ENCODE measurements around the gene SLC1A3. TPM values are rescaled to one million over a fixed set of nuclear protein-coding genes. Genes with fewer than 3 reads are reported as not detected.
A peak's percentile ranks its signal among the peaks of the same experiment; 100 is the strongest.

The SLC1A3 gene
- total RNA-seq, 1 experiment from 2014 or later: 6.0 TPM

DNA sequence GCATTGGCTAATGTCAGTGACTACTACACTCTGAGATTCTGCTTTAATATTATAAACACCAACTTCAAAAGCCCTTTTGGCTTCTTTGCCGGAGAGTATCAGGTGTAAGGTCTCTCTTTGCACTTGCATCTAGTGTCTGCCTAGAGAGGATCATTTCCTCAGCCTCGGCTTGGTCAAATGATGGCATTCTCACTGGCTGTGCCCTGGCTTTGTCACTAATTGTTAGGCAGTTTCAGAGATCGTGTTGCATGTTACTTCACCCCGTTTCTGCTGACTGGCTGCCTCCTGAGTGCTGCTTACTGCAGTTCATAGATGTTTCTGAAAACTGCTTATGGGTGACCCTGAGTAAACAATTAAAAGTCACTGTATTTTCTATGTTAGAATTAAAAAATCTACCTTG, 48.8 kb downstream of the SLC1A3 start:
- H3K4me1 Mint-ChIP-seq (ENCODE audit: low read depth, unreplicated experiment): peaks cover 22% of the 10 kb centered on the region

DNA sequence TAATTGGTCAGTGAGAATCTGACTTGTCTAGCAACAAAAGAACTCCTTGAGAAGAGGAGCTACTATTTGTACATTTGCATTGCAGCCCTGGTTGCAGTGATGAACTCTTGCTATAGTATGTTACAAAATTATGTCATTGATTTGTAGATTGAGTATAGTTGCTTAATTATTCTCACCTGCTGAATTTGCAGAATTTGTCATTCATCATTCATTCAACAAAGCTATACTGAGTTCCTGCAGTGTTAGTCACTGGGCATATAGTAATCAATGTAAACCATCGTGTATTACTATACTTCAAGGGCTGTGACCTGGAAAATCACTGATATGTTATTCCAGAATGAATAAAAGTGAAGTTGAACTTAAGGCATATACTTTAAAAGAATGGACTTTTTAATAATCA, 50.1 kb downstream of the SLC1A3 start:
- peaks cover 3% of the 10 kb centered on the region for H3K9me3 Mint-ChIP-seq (ENCODE audit: low read depth, unreplicated experiment)
- H3K4me1 Mint-ChIP-seq (ENCODE audit: low read depth, unreplicated experiment): peaks cover 29% of the 10 kb centered on the region

More for the DNA sequence above, 48.8 kb downstream of the SLC1A3 start:
- BruUV-seq (replicated peaks): no TSS peak
- H3K4me3 Mint-ChIP-seq (ENCODE audit: low read depth, unreplicated experiment): no peak overlapping the region
- intact Hi-C loops (cut with micrococcal nuclease; ENCODE audit: unreplicated experiment): loop anchor here (5.0 kb wide), 1 partner anchor 48 kb away; the partner anchor contains the start of gene SLC1A3
- TF ChIP-seq, protein P1, sequence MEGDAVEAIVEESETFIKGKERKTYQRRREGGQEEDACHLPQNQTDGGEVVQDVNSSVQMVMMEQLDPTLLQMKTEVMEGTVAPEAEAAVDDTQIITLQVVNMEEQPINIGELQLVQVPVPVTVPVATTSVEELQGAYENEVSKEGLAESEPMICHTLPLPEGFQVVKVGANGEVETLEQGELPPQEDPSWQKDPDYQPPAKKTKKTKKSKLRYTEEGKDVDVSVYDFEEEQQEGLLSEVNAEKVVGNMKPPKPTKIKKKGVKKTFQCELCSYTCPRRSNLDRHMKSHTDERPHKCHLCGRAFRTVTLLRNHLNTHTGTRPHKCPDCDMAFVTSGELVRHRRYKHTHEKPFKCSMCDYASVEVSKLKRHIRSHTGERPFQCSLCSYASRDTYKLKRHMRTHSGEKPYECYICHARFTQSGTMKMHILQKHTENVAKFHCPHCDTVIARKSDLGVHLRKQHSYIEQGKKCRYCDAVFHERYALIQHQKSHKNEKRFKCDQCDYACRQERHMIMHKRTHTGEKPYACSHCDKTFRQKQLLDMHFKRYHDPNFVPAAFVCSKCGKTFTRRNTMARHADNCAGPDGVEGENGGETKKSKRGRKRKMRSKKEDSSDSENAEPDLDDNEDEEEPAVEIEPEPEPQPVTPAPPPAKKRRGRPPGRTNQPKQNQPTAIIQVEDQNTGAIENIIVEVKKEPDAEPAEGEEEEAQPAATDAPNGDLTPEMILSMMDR (IDR thresholded peaks at IDR 0.05; ENCODE audit: unreplicated experiment): no peak
- H3K9me3 Mint-ChIP-seq (ENCODE audit: low read depth, unreplicated experiment): peaks cover 3% of the 10 kb centered on the region
- no peak overlapping the region for H3K27ac Mint-ChIP-seq (ENCODE audit: unreplicated experiment)
- H3K36me3 Mint-ChIP-seq (ENCODE audit: insufficient read depth, unreplicated experiment): no peaks in the 10 kb centered on the region
- H3K27me3 Mint-ChIP-seq (ENCODE audit: unreplicated experiment): peaks cover 43% of the 10 kb centered on the region
- CTCF ChIA-PET: no interaction called here
- DNase-seq: no peak

DNA sequence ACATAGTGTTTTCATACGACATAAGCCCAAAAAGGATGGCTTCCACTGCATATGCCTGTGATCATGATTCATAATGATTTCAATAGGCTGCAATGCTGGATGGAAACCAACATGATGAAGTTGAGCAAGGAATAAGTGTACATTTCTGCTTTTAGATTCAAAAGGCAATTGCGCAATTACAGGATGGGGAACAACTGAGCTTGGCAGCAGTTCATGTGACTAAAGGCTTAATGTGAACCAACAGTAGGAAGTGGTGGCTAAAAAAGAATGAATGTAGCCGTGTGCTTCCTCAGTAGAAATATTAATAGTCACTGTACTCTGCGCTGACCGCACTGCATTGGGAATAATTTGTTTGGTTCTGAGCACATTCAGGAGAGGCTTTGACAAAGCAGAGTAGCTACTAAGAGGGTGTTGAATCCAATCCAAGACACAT, 51.2 kb downstream of the SLC1A3 start:
- Mint-ChIP-seq H3K4me3 (ENCODE audit: low read depth, unreplicated experiment) (no peak overlapping the region), H3K27me3 (ENCODE audit: unreplicated experiment) (peaks cover 25% of the 10 kb centered on the region), H3K36me3 (ENCODE audit: insufficient read depth, unreplicated experiment) (no peaks in the 10 kb centered on the region), H3K27ac (ENCODE audit: unreplicated experiment) (peak overlapping the region; percentile 41), H3K9me3 (ENCODE audit: low read depth, unreplicated experiment) (peaks cover 3% of the 10 kb centered on the region), H3K4me1 (ENCODE audit: low read depth, unreplicated experiment) (peaks cover 29% of the 10 kb centered on the region)
- intact Hi-C loops (cut with micrococcal nuclease; ENCODE audit: unreplicated experiment): loop anchor here (5.0 kb wide), 1 partner anchor 50 kb away; the partner anchor contains the start of gene SLC1A3
- peak; percentile 57 for DNase-seq
- TF ChIP-seq, protein P1 (IDR thresholded peaks at IDR 0.05; ENCODE audit: unreplicated experiment): no peak
- no TSS peak for BruUV-seq (replicated peaks)
- CTCF ChIA-PET: interaction anchor here (1.0 kb wide), 1 partner anchor 33 kb away, joined by 3 read pairs; no protein-coding TSS in a partner anchor

More for the DNA sequence above, 50.1 kb downstream of the SLC1A3 start:
- no TSS peak for BruUV-seq (replicated peaks)
- Mint-ChIP-seq H3K36me3 (ENCODE audit: insufficient read depth, unreplicated experiment) (no peaks in the 10 kb centered on the region), H3K27me3 (ENCODE audit: unreplicated experiment) (peaks cover 31% of the 10 kb centered on the region), H3K4me3 (ENCODE audit: low read depth, unreplicated experiment) (no peak overlapping the region), H3K27ac (ENCODE audit: unreplicated experiment) (no peak overlapping the region)
- intact Hi-C loops (cut with micrococcal nuclease; ENCODE audit: unreplicated experiment): loop anchor here (5.0 kb wide), 1 partner anchor 49 kb away; the partner anchor contains the start of gene SLC1A3
- no peak for DNase-seq
- TF ChIP-seq, protein P1 (IDR thresholded peaks at IDR 0.05; ENCODE audit: unreplicated experiment): no peak
- CTCF ChIA-PET: no interaction called here

DNA sequence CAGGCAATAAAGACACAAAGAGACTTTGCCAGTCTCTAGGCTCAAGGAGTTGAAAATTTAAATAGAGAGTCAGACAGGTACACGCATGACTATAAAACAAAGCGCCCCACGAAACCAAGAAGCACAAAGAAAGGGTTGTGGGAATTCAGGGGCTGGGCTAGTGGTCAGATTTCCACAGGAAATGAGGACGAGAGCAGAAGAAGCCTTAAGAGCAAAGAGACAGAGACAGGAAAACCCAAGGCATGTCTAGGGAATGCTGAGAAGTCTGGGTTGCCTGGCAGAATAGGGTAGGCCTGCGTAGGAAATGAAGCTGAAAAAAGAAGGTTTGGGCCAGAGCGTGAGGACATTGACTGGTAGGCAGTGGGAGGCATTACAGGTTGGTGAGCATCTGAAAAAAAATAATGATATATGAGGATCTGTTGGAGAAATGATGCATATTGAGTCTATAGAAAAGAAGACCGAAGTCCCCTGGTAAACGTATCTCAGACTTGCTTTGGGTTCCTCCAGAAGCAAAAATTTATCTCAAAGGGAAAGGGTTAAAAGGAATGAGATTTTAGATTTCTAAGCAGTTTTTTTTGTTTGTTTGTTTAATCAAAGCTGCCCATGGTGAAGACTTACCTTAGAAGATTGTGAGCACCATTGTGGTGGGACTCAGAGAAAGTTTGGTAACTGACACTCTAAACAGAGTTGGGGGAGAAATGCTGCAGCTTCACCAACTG, 51.8 kb downstream of the SLC1A3 start:
- Mint-ChIP-seq H3K27ac (ENCODE audit: unreplicated experiment) (peak overlapping the region; percentile 41), H3K4me3 (ENCODE audit: low read depth, unreplicated experiment) (no peak overlapping the region), H3K9me3 (ENCODE audit: low read depth, unreplicated experiment) (peaks cover 3% of the 10 kb centered on the region), H3K4me1 (ENCODE audit: low read depth, unreplicated experiment) (peaks cover 29% of the 10 kb centered on the region), H3K27me3 (ENCODE audit: unreplicated experiment) (peaks cover 19% of the 10 kb centered on the region), H3K36me3 (ENCODE audit: insufficient read depth, unreplicated experiment) (no peaks in the 10 kb centered on the region)
- intact Hi-C loops (cut with micrococcal nuclease; ENCODE audit: unreplicated experiment): loop anchor here (5.0 kb wide), 1 partner anchor 51 kb away; the partner anchor contains the start of gene SLC1A3
- TF ChIP-seq, protein P1 (IDR thresholded peaks at IDR 0.05; ENCODE audit: unreplicated experiment): no peak
- CTCF ChIA-PET: interaction anchor here (1.0 kb wide), 1 partner anchor 32 kb away, joined by 3 read pairs; no protein-coding TSS in a partner anchor
- no TSS peak for BruUV-seq (replicated peaks)
- no peak for DNase-seq
